ENCODE measurements around the gene RAD51C. TPM values are rescaled to one million over a fixed set of nuclear protein-coding genes. Genes with fewer than 3 reads are reported as not detected.

The RAD51C gene
- total RNA-seq, 1 donor from 2014 or later: 9.4 TPM

- DNase-seq (ENCODE audit: low read depth) (no peak), FAIRE-seq (no peak)
- Histone ChIP-seq H4K20me1 (ENCODE audit: insufficient read depth, low read length) (no peaks in the 10 kb centered on the region), H3K9me3 (ENCODE audit: insufficient read depth, low read depth, low read length) (no peaks in the 10 kb centered on the region), H3K27me3 (ENCODE audit: insufficient read depth, low read length) (peaks cover 21% of the 10 kb centered on the region), H3K9ac (ENCODE audit: low read length) (no peak overlapping the region), H3K27ac (ENCODE audit: low read depth, low read length) (no peak overlapping the region), H3K4me2 (ENCODE audit: low read length) (no peak overlapping the region), H3K4me1 (ENCODE audit: insufficient read depth, low read length) (no peaks in the 10 kb centered on the region), H3K79me2 (ENCODE audit: insufficient read depth, low read length) (no peaks in the 10 kb centered on the region), H3K4me3 (ENCODE audit: insufficient read depth, low read depth, low read length) (no peak overlapping the region), H3K36me3 (ENCODE audit: insufficient read depth, low read length) (no peaks in the 10 kb centered on the region), H2AFZ (ENCODE audit: low read depth, low read length) (no peak overlapping the region)
- Mint-ChIP-seq H3K4me1 (ENCODE audit: low read depth, unreplicated experiment) (peaks cover 2% of the 10 kb centered on the region), H3K27ac (ENCODE audit: unreplicated experiment) (no peak overlapping the region), H3K4me3 (ENCODE audit: unreplicated experiment) (no peak overlapping the region), H3K36me3 (ENCODE audit: low read depth, unreplicated experiment) (no peaks in the 10 kb centered on the region), H3K9me3 (ENCODE audit: unreplicated experiment) (no peaks in the 10 kb centered on the region), H3K27me3 (ENCODE audit: low read depth, unreplicated experiment) (peaks cover 13% of the 10 kb centered on the region)
- TF ChIP-seq, protein P1, sequence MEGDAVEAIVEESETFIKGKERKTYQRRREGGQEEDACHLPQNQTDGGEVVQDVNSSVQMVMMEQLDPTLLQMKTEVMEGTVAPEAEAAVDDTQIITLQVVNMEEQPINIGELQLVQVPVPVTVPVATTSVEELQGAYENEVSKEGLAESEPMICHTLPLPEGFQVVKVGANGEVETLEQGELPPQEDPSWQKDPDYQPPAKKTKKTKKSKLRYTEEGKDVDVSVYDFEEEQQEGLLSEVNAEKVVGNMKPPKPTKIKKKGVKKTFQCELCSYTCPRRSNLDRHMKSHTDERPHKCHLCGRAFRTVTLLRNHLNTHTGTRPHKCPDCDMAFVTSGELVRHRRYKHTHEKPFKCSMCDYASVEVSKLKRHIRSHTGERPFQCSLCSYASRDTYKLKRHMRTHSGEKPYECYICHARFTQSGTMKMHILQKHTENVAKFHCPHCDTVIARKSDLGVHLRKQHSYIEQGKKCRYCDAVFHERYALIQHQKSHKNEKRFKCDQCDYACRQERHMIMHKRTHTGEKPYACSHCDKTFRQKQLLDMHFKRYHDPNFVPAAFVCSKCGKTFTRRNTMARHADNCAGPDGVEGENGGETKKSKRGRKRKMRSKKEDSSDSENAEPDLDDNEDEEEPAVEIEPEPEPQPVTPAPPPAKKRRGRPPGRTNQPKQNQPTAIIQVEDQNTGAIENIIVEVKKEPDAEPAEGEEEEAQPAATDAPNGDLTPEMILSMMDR (IDR thresholded peaks at IDR 0.05; ENCODE audit: insufficient read depth, low read depth, low read length): no peak
- no peak for TF ChIP-seq EZH2 (IDR thresholded peaks at IDR 0.05; ENCODE audit: insufficient read depth, low read length)
These were observed 67.1 kb downstream of the RAD51C start for GRCh38 chr17:58759522-58759921.

- H3K9ac ChIP-seq (ENCODE audit: low read length): no peak overlapping the region
- no peak overlapping the region for H3K4me3 ChIP-seq (ENCODE audit: insufficient read depth, low read depth, low read length)
- no peaks in the 10 kb centered on the region for H3K36me3 ChIP-seq (ENCODE audit: insufficient read depth, low read length)
- no peaks in the 10 kb centered on the region for H3K79me2 ChIP-seq (ENCODE audit: insufficient read depth, low read length)
- FAIRE-seq: no peak
- peaks cover 13% of the 10 kb centered on the region for H3K27me3 Mint-ChIP-seq (ENCODE audit: low read depth, unreplicated experiment)
- H3K4me2 ChIP-seq (ENCODE audit: low read length): no peak overlapping the region
- H2AFZ ChIP-seq (ENCODE audit: low read depth, low read length): no peak overlapping the region
- H3K4me1 Mint-ChIP-seq (ENCODE audit: low read depth, unreplicated experiment): peaks cover 2% of the 10 kb centered on the region
- no peaks in the 10 kb centered on the region for H3K4me1 ChIP-seq (ENCODE audit: insufficient read depth, low read length)
- H4K20me1 ChIP-seq (ENCODE audit: insufficient read depth, low read length): no peaks in the 10 kb centered on the region
- H3K9me3 ChIP-seq (ENCODE audit: insufficient read depth, low read depth, low read length): no peaks in the 10 kb centered on the region
- no peaks in the 10 kb centered on the region for H3K36me3 Mint-ChIP-seq (ENCODE audit: low read depth, unreplicated experiment)
- no peak overlapping the region for H3K27ac ChIP-seq (ENCODE audit: low read depth, low read length)
- no peak overlapping the region for H3K27ac Mint-ChIP-seq (ENCODE audit: unreplicated experiment)
- no peaks in the 10 kb centered on the region for H3K9me3 Mint-ChIP-seq (ENCODE audit: unreplicated experiment)
- TF ChIP-seq EZH2 (IDR thresholded peaks at IDR 0.05; ENCODE audit: insufficient read depth, low read length): no peak
- TF ChIP-seq, protein P1 (IDR thresholded peaks at IDR 0.05; ENCODE audit: insufficient read depth, low read depth, low read length): no peak
- peaks cover 21% of the 10 kb centered on the region for H3K27me3 ChIP-seq (ENCODE audit: insufficient read depth, low read length)
- DNase-seq (ENCODE audit: low read depth): no peak
- H3K4me3 Mint-ChIP-seq (ENCODE audit: unreplicated experiment): no peak overlapping the region
These were observed 67.8 kb downstream of the RAD51C start for GRCh38 chr17:58760248-58760647.

- Histone ChIP-seq H3K4me3 (ENCODE audit: insufficient read depth, low read depth, low read length) (no peak overlapping the region), H3K27ac (ENCODE audit: low read depth, low read length) (no peak overlapping the region), H3K27me3 (ENCODE audit: insufficient read depth, low read length) (peaks cover 11% of the 10 kb centered on the region), H3K36me3 (ENCODE audit: insufficient read depth, low read length) (no peaks in the 10 kb centered on the region), H3K4me2 (ENCODE audit: low read length) (no peak overlapping the region), H3K79me2 (ENCODE audit: insufficient read depth, low read length) (no peaks in the 10 kb centered on the region), H3K9me3 (ENCODE audit: insufficient read depth, low read depth, low read length) (no peaks in the 10 kb centered on the region), H2AFZ (ENCODE audit: low read depth, low read length) (no peak overlapping the region), H4K20me1 (ENCODE audit: insufficient read depth, low read length) (no peaks in the 10 kb centered on the region), H3K4me1 (ENCODE audit: insufficient read depth, low read length) (no peaks in the 10 kb centered on the region), H3K9ac (ENCODE audit: low read length) (no peak overlapping the region)
- no peak for FAIRE-seq
- Mint-ChIP-seq H3K36me3 (ENCODE audit: low read depth, unreplicated experiment) (no peaks in the 10 kb centered on the region), H3K27ac (ENCODE audit: unreplicated experiment) (no peak overlapping the region), H3K4me3 (ENCODE audit: unreplicated experiment) (no peak overlapping the region), H3K4me1 (ENCODE audit: low read depth, unreplicated experiment) (no peaks in the 10 kb centered on the region), H3K27me3 (ENCODE audit: low read depth, unreplicated experiment) (peaks cover 4% of the 10 kb centered on the region), H3K9me3 (ENCODE audit: unreplicated experiment) (no peaks in the 10 kb centered on the region)
- no peak for DNase-seq (ENCODE audit: low read depth)
- TF ChIP-seq, protein P1 (IDR thresholded peaks at IDR 0.05; ENCODE audit: insufficient read depth, low read depth, low read length): no peak
- TF ChIP-seq EZH2 (IDR thresholded peaks at IDR 0.05; ENCODE audit: insufficient read depth, low read length): no peak
These were observed 70.9 kb downstream of the RAD51C start for GRCh38 chr17:58763263-58763662.
